ENCODE measurements around the gene MCF2. TPM values are rescaled to one million over a fixed set of nuclear protein-coding genes. Genes with fewer than 3 reads are reported as not detected.
A peak's percentile ranks its signal among the peaks of the same experiment; 100 is the strongest.

MCF2 gene
- total RNA-seq, 3 donors from 2014 or later (not counting 1 experiment from before 2014, with no cell fraction given), result 2.7 to 4.0 (median 3.1) TPM

- no peaks in the 10 kb centered on the region for H3K27me3 ChIP-seq (ENCODE audit: control insufficient read depth, insufficient read depth, low read length)
- Mint-ChIP-seq H3K4me1 (peaks cover 0 to 6% of the 10 kb centered on the region in 2 donors), H3K27ac (no peak overlapping the region), H3K36me3 (no peaks in the 10 kb centered on the region), H3K27me3 (ENCODE audit: low read depth in 2 of 2) (peaks cover 0 to 5% of the 10 kb centered on the region in 2 donors), H3K4me3 (no peak overlapping the region), H3K9me3 (no peaks in the 10 kb centered on the region)
- ATAC-seq (no peak), DNase-seq (no peak)
- no peaks in the 10 kb centered on the region for H3K36me3 ChIP-seq (ENCODE audit: control insufficient read depth, insufficient read depth, low read length)
- H3K4me1 ChIP-seq (ENCODE audit: control insufficient read depth, insufficient read depth, low read length), result no peaks in the 10 kb centered on the region
- intact Hi-C loops (cut with micrococcal nuclease), result no loop called here
- no peak overlapping the region for H3K4me3 ChIP-seq (ENCODE audit: low read length)
- TF ChIP-seq, protein P1, sequence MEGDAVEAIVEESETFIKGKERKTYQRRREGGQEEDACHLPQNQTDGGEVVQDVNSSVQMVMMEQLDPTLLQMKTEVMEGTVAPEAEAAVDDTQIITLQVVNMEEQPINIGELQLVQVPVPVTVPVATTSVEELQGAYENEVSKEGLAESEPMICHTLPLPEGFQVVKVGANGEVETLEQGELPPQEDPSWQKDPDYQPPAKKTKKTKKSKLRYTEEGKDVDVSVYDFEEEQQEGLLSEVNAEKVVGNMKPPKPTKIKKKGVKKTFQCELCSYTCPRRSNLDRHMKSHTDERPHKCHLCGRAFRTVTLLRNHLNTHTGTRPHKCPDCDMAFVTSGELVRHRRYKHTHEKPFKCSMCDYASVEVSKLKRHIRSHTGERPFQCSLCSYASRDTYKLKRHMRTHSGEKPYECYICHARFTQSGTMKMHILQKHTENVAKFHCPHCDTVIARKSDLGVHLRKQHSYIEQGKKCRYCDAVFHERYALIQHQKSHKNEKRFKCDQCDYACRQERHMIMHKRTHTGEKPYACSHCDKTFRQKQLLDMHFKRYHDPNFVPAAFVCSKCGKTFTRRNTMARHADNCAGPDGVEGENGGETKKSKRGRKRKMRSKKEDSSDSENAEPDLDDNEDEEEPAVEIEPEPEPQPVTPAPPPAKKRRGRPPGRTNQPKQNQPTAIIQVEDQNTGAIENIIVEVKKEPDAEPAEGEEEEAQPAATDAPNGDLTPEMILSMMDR (IDR thresholded peaks at IDR 0.05), result no peak
- H3K9me3 ChIP-seq (ENCODE audit: control insufficient read depth, insufficient read depth, low read length), result no peaks in the 10 kb centered on the region
- WGBS (ENCODE audit: insufficient coverage), result 93% methylated on average over 3 of the region's 3 CpGs
- no peak overlapping the region for H3K27ac ChIP-seq (ENCODE audit: low read length)
Measured at GRCh38 chrX:139702658-139703057, 5.3 kb downstream of the MCF2 start.

GRCh38 chrX:139692908-139693307 lies 15.1 kb downstream of the MCF2 start:
- no peaks in the 10 kb centered on the region for H3K36me3 Mint-ChIP-seq
- no peak overlapping the region for H3K4me3 ChIP-seq (ENCODE audit: low read length)
- WGBS (ENCODE audit: insufficient coverage), result 57% methylated on average over 7 of the region's 8 CpGs
- H3K9me3 Mint-ChIP-seq, result no peaks in the 10 kb centered on the region
- H3K27ac Mint-ChIP-seq, result no peak overlapping the region
- peaks cover 9% of the 10 kb centered on the region for H3K4me1 ChIP-seq (ENCODE audit: control insufficient read depth, insufficient read depth, low read length)
- peaks cover 2% of the 10 kb centered on the region for H3K27me3 ChIP-seq (ENCODE audit: control insufficient read depth, insufficient read depth, low read length)
- no peak overlapping the region for H3K27ac ChIP-seq (ENCODE audit: low read length)
- peaks cover 0 to 14% of the 10 kb centered on the region in 2 donors for H3K27me3 Mint-ChIP-seq (ENCODE audit: low read depth in 2 of 2)
- DNase-seq (no peak), ATAC-seq (no peak)
- no peaks in the 10 kb centered on the region for H3K36me3 ChIP-seq (ENCODE audit: control insufficient read depth, insufficient read depth, low read length)
- no peaks in the 10 kb centered on the region for H3K9me3 ChIP-seq (ENCODE audit: control insufficient read depth, insufficient read depth, low read length)
- intact Hi-C loops (cut with micrococcal nuclease), result no loop called here
- peaks cover 0 to 11% of the 10 kb centered on the region in 2 donors for H3K4me1 Mint-ChIP-seq
- H3K4me3 Mint-ChIP-seq, result peak overlapping the region; percentile 21
- TF ChIP-seq, protein P1 (IDR thresholded peaks at IDR 0.05), result no peak

- H3K27me3 ChIP-seq (ENCODE audit: control insufficient read depth, insufficient read depth, low read length), result peaks cover 2% of the 10 kb centered on the region
- H3K27me3 Mint-ChIP-seq (ENCODE audit: low read depth in 2 of 2), result peaks cover 0 to 14% of the 10 kb centered on the region in 2 donors
- TF ChIP-seq, protein P1 (IDR thresholded peaks at IDR 0.05), result no peak
- no peaks in the 10 kb centered on the region for H3K36me3 ChIP-seq (ENCODE audit: control insufficient read depth, insufficient read depth, low read length)
- H3K27ac Mint-ChIP-seq, result no peak overlapping the region
- no peaks in the 10 kb centered on the region for H3K9me3 Mint-ChIP-seq
- intact Hi-C loops (cut with micrococcal nuclease), result no loop called here
- ATAC-seq (no peak), DNase-seq (no peak)
- peak overlapping the region; percentile 77 for H3K4me3 Mint-ChIP-seq
- H3K4me1 ChIP-seq (ENCODE audit: control insufficient read depth, insufficient read depth, low read length), result peaks cover 9% of the 10 kb centered on the region
- H3K9me3 ChIP-seq (ENCODE audit: control insufficient read depth, insufficient read depth, low read length), result no peaks in the 10 kb centered on the region
- no peak overlapping the region for H3K4me3 ChIP-seq (ENCODE audit: low read length)
- 40% methylated on average over 11 of the region's 11 CpGs for WGBS (ENCODE audit: insufficient coverage)
- H3K4me1 Mint-ChIP-seq, result peaks cover 0 to 11% of the 10 kb centered on the region in 2 donors
- H3K36me3 Mint-ChIP-seq, result no peaks in the 10 kb centered on the region
- H3K27ac ChIP-seq (ENCODE audit: low read length), result no peak overlapping the region
Measured at GRCh38 chrX:139692506-139692849, 15.5 kb downstream of the MCF2 start.

- Histone ChIP-seq H3K9me3 (ENCODE audit: control insufficient read depth, insufficient read depth, low read length) (no peaks in the 10 kb centered on the region), H3K4me3 (ENCODE audit: low read length) (peak overlapping the region; percentile 7), H3K36me3 (ENCODE audit: control insufficient read depth, insufficient read depth, low read length) (no peaks in the 10 kb centered on the region), H3K27me3 (ENCODE audit: control insufficient read depth, insufficient read depth, low read length) (peaks cover 2% of the 10 kb centered on the region), H3K4me1 (ENCODE audit: control insufficient read depth, insufficient read depth, low read length) (peaks cover 9% of the 10 kb centered on the region), H3K27ac (ENCODE audit: low read length) (no peak overlapping the region)
- ATAC-seq, result peak in 2 of 3 donors; percentile 34 to 55
- Mint-ChIP-seq H3K27ac (no peak overlapping the region), H3K27me3 (ENCODE audit: low read depth in 2 of 2) (peaks cover 0 to 14% of the 10 kb centered on the region in 2 donors), H3K36me3 (no peaks in the 10 kb centered on the region), H3K4me3 (peak overlapping the region; percentile 82), H3K9me3 (no peaks in the 10 kb centered on the region), H3K4me1 (peaks cover 0 to 11% of the 10 kb centered on the region in 2 donors)
- DNase-seq, result no peak
- intact Hi-C loops (cut with micrococcal nuclease), result no loop called here
- TF ChIP-seq, protein P1 (IDR thresholded peaks at IDR 0.05), result no peak
- 4% methylated on average over 52 of the region's 52 CpGs for WGBS (ENCODE audit: insufficient coverage)
Measured at GRCh38 chrX:139691843-139692505, 16.0 kb downstream of the MCF2 start.

Measured in natural killer cell (primary cell).